Small intestine (tissue), 7 donors: Measurements from ENCODE around the gene MT1M. TPM values are rescaled to one million over a fixed set of nuclear protein-coding genes. Genes with fewer than 3 reads are reported as not detected.

Experiments
- DNase-seq, 2 donors: peaks; one replicate each; pipeline versions ENCODE4 v3.0.0 to v3.0.0-alpha.2; 2013
- FAIRE-seq: peaks from 2 replicates; lab custom pipeline; 2012; peaks lifted over from hg19 to GRCh38; lab: Jason Lieb, UNC
- H3K27ac ChIP-seq, 3 donors: one replicate each; pipeline ENCODE4 v1.5.1; 2013; ENCODE audit warnings: low read length in 2 of 3, mild to moderate bottlenecking in 2 of 3, control low read depth in 1 of 3, inconsistent platforms in 1 of 3, low read depth in 1 of 3, moderate library complexity in 1 of 3
- H3K27me3 ChIP-seq, 3 donors: one replicate each; pipeline ENCODE4 v1.6.1; 2013; ENCODE audit warnings: low read length in 3 of 3, inconsistent platforms in 1 of 3; ENCODE audit not compliant: control insufficient read depth in 3 of 3, insufficient read depth in 3 of 3
- H3K36me3 ChIP-seq, 3 donors: one replicate each; pipeline ENCODE4 v1.6.1; 2013; ENCODE audit warnings: low read length in 3 of 3, inconsistent platforms in 1 of 3, low read depth in 1 of 3, mild to moderate bottlenecking in 1 of 3, moderate library complexity in 1 of 3; ENCODE audit not compliant: control insufficient read depth in 3 of 3, insufficient read depth in 2 of 3
- H3K4me1 ChIP-seq, 3 donors: one replicate each; pipeline ENCODE4 v1.6.1; 2013; ENCODE audit warnings: low read length in 2 of 3, inconsistent platforms in 1 of 3, low read depth in 1 of 3, mild to moderate bottlenecking in 1 of 3, moderate library complexity in 1 of 3; ENCODE audit not compliant: control insufficient read depth in 3 of 3, insufficient read depth in 2 of 3
- H3K4me3 ChIP-seq, 3 donors: one replicate each; pipeline ENCODE4 v1.5.1; 2013; ENCODE audit warnings: low read length in 3 of 3, control low read depth in 1 of 3, inconsistent platforms in 1 of 3, low read depth in 1 of 3, mild to moderate bottlenecking in 1 of 3, moderate library complexity in 1 of 3
- H3K9me3 ChIP-seq, 2 donors: one replicate each; pipeline ENCODE4 v1.6.1; 2013; ENCODE audit warnings: low read depth in 1 of 2, low read length in 1 of 2; ENCODE audit not compliant: control insufficient read depth in 2 of 2, insufficient read depth in 1 of 2
- WGBS, 3 donors: extraction: QIAGEN DNeasy Blood & Tissue Kit; methylation state at CpG; one replicate each; pipeline ENCODE4 v1.1.7; 2013; 5-methylcytosine and 5-hydroxymethylcytosine counted together
- polyA plus RNA-seq, 4 donors: library from polyadenylated mRNA; stranded (reverse) in 3 of 4; unstranded in 1 of 4; fragments of 200-250 nt in 3 of 4; fragments of 120-200 nt in 1 of 4; gene quantifications; one replicate each; pipeline versions ENCODE4 v1.2.1 to v1.2.3, GENCODE V29; 2013
- donor health status: healthy with polysubstance abuse.
- donor health status: control.
- donor health status: control.
- donor health status: Bipolar disorder and iron deficiency.
- donor health status: healthy.

The MT1M gene
- polyA plus RNA-seq, 4 donors = 3.5 to 106 (median 8.6) TPM

- 70 to 75% (median 74%) methylated on average over 9 of the region's 9 CpGs for WGBS, 3 donors
- H3K27ac ChIP-seq = no peak overlapping the region
Observed at GRCh38 chr16:56628486-56629350, 3.7 kb upstream of the MT1M start.

GRCh38 chr16:56629531-56629930, 2.9 kb upstream of the MT1M start:
- Histone ChIP-seq H3K4me1 (peaks cover 0 to 3% (median 0%) of the 10 kb centered on the region in 3 donors), H3K9me3 (no peaks in the 10 kb centered on the region), H3K4me3 (no peak overlapping the region), H3K36me3 (no peaks in the 10 kb centered on the region), H3K27ac (no peak overlapping the region), H3K27me3 (peaks cover 0 to 50% (median 6%) of the 10 kb centered on the region in 3 donors)
- DNase-seq = no peak
- no peak for FAIRE-seq
- WGBS, 3 donors = 86 to 90% (median 89%) methylated on average over 3 of the region's 3 CpGs

More at GRCh38 chr16:56628486-56629350, 3.7 kb upstream of the MT1M start:
- H3K27me3 ChIP-seq = peaks cover 0 to 42% (median 5%) of the 10 kb centered on the region in 3 donors
- FAIRE-seq (no peak), DNase-seq (no peak)
- no peaks in the 10 kb centered on the region for H3K36me3 ChIP-seq
- H3K9me3 ChIP-seq = no peaks in the 10 kb centered on the region
- H3K4me3 ChIP-seq = no peak overlapping the region
- peaks cover 0 to 3% (median 0%) of the 10 kb centered on the region in 3 donors for H3K4me1 ChIP-seq

- Histone ChIP-seq H3K4me3 (no peak overlapping the region), H3K36me3 (no peaks in the 10 kb centered on the region), H3K4me1 (peaks cover 0 to 5% (median 3%) of the 10 kb centered on the region in 3 donors), H3K27ac (no peak overlapping the region), H3K27me3 (peaks cover 0 to 56% (median 11%) of the 10 kb centered on the region in 3 donors), H3K9me3 (no peaks in the 10 kb centered on the region)
- DNase-seq (no peak), FAIRE-seq (no peak)
- 64 to 73% (median 68%) methylated on average over 3 of the region's 3 CpGs for WGBS, 3 donors
Observed at GRCh38 chr16:56630134-56630533, 2.3 kb upstream of the MT1M start.

- Histone ChIP-seq H3K27me3 (peaks cover 0 to 60% (median 16%) of the 10 kb centered on the region in 3 donors), H3K36me3 (no peaks in the 10 kb centered on the region), H3K4me3 (no peak overlapping the region), H3K4me1 (peaks cover 0 to 7% (median 0%) of the 10 kb centered on the region in 3 donors), H3K27ac (no peak overlapping the region), H3K9me3 (no peaks in the 10 kb centered on the region)
- FAIRE-seq = no peak
- no peak for DNase-seq
- WGBS, 3 donors = 83 to 84% (median 84%) methylated on average over 10 of the region's 10 CpGs
Observed at GRCh38 chr16:56631197-56631596, 1.3 kb upstream of the MT1M start.

GRCh38 chr16:56631832-56632155, 665 bp upstream of the MT1M start:
- DNase-seq = no peak
- no peaks in the 10 kb centered on the region for H3K9me3 ChIP-seq
- H3K27ac ChIP-seq = peak overlapping the region in 1 of 3 donors; percentile 62
- H3K36me3 ChIP-seq = no peaks in the 10 kb centered on the region
- H3K4me1 ChIP-seq = peaks cover 0 to 7% (median 0%) of the 10 kb centered on the region in 3 donors
- peaks cover 0 to 64% (median 19%) of the 10 kb centered on the region in 3 donors for H3K27me3 ChIP-seq
- peak overlapping the region in 2 of 3 donors; percentile 42 to 45 for H3K4me3 ChIP-seq
- no peak for FAIRE-seq
- WGBS, 3 donors = 21 to 25% (median 25%) methylated on average over 14 of the region's 14 CpGs

GRCh38 chr16:56632848-56633365, 448 bp downstream of the MT1M start:
- Histone ChIP-seq H3K36me3 (no peaks in the 10 kb centered on the region), H3K4me1 (peaks cover 0 to 7% (median 0%) of the 10 kb centered on the region in 3 donors), H3K27me3 (peaks cover 0 to 72% (median 21%) of the 10 kb centered on the region in 3 donors), H3K4me3 (peak overlapping the region in 2 of 3 donors; percentile 42 to 45), H3K9me3 (no peaks in the 10 kb centered on the region), H3K27ac (peak overlapping the region in 1 of 3 donors; percentile 64)
- peak in 1 of 2 donors; percentile 29 for DNase-seq
- no peak for FAIRE-seq
- WGBS, 3 donors = 19 to 37% (median 27%) methylated on average over 6 of the region's 6 CpGs

GRCh38 chr16:56633535-56633934, 1.1 kb downstream of the MT1M start:
- Histone ChIP-seq H3K36me3 (no peaks in the 10 kb centered on the region), H3K27me3 (peaks cover 0 to 79% (median 21%) of the 10 kb centered on the region in 3 donors), H3K9me3 (no peaks in the 10 kb centered on the region), H3K27ac (no peak overlapping the region), H3K4me3 (no peak overlapping the region), H3K4me1 (peaks cover 0 to 8% (median 0%) of the 10 kb centered on the region in 3 donors)
- DNase-seq (no peak), FAIRE-seq (no peak)
- 57 to 61% (median 59%) methylated on average over 7 of the region's 7 CpGs for WGBS, 3 donors

- WGBS, 3 donors = 19 to 33% (median 20%) methylated on average over 47 of the region's 47 CpGs
- Histone ChIP-seq H3K36me3 (no peaks in the 10 kb centered on the region), H3K27me3 (peaks cover 0 to 92% (median 26%) of the 10 kb centered on the region in 3 donors), H3K4me3 (peak overlapping the region in 1 of 3 donors; percentile 27), H3K27ac (no peak overlapping the region), H3K9me3 (no peaks in the 10 kb centered on the region), H3K4me1 (peaks cover 0 to 12% (median 2%) of the 10 kb centered on the region in 3 donors)
- FAIRE-seq = no peak
- DNase-seq = no peak
Observed at GRCh38 chr16:56634715-56635440, 2.4 kb downstream of the MT1M start.
